Spleen (tissue), 7 donors: ENCODE data around the gene ZDHHC18.
"Not testable (repeated sequence)": the region's sequence is repeated elsewhere in the genome, so short reads cannot be mapped to it uniquely, and the experiment has no call there.

Source experiments
- CTCF ChIP-seq, 11 experiments: fragments of 200-600 bp in 7 of 11; fragments of 450-650 bp in 4 of 11; sonication (generic) in 4 of 11; IDR thresholded peaks in 8 of 11; conservative IDR thresholded peaks in 3 of 11; 1 replicate in 7 of 11; 2 replicates in 4 of 11; pipeline versions ENCODE4 v1.4.0 to v1.8.0; 2016 to 2021; ENCODE audit warnings: antibody characterized with exemption in 11 of 11, inconsistent platforms in 4 of 11, mild to moderate bottlenecking in 1 of 11
- POLR2A ChIP-seq, 3 donors: fragments of 450-650 bp; IDR thresholded peaks; one replicate each; pipeline ENCODE4 v1.5.1; 2017; ENCODE audit warnings: antibody characterized with exemption in 3 of 3, mild to moderate bottlenecking in 1 of 3
- donor health status: DM: no; HTN: no; CAD: no; lungs with moderate emphysema.
- donor health status: DM: no; HTN: no; CAD: no.
- donor health status: DM: no; HTN: no; CAD: no.

GRCh38 chr1:26803932-26804331 lies 22.6 kb upstream of the ZDHHC18 start:
- not testable (repeated sequence) for TF ChIP-seq CTCF (IDR thresholded peaks at IDR 0.05 in 8 of 11, conservative IDR thresholded peaks at IDR 0.05 in 3 of 11); POLR2A (IDR thresholded peaks at IDR 0.05)
